Activated CD8-positive, alpha-beta memory T cell treated with anti-CD3 and anti-CD28 coated beads, Interleukin-2, amount 50 U/mL, for 1 hour (primary cell): ENCODE results near the gene HSD17B2.
"Not testable (repeated sequence)": the region's sequence is repeated elsewhere in the genome, so short reads cannot be mapped to it uniquely, and the experiment has no call there.

ENCODE experiments used
- DNase-seq: peaks from one replicate; pipeline ENCODE4 v3.0.0-alpha.2; 2020; ENCODE audit errors: extremely low read depth

The HSD17B2 gene, protein sequence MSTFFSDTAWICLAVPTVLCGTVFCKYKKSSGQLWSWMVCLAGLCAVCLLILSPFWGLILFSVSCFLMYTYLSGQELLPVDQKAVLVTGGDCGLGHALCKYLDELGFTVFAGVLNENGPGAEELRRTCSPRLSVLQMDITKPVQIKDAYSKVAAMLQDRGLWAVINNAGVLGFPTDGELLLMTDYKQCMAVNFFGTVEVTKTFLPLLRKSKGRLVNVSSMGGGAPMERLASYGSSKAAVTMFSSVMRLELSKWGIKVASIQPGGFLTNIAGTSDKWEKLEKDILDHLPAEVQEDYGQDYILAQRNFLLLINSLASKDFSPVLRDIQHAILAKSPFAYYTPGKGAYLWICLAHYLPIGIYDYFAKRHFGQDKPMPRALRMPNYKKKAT

DNA sequence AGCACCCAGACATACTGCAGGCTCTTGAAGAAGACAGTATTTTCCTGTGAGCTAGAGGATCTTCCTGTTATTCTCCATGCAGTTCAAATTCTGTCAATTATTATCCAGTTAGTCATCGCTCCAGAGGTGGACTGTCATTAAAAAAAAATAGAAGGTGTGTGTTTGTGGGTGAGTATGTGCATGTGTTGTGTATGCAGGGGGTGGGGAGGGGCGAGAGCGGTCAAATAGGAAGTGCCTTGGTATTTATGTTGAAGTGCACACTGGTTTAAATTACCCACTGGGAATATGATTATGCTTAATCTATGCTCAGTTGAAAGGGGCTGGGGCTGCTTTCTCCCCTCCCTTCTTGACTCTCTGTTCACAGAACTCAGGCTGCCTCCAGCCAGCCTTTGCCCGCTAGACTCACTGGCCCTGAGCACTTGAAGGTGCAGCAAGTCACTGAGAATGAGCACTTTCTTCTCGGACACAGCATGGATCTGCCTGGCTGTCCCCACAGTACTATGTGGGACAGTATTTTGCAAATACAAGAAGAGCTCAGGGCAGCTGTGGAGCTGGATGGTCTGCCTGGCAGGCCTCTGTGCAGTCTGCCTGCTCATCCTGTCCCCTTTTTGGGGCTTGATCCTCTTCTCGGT, at the start of gene HSD17B2:
HSD17B2 (plus strand) TSS at position 273 of the 632 bp plus-strand sequence; CDS start at position 445, 172 bp downstream.
- DNase-seq, result no peak

DNA sequence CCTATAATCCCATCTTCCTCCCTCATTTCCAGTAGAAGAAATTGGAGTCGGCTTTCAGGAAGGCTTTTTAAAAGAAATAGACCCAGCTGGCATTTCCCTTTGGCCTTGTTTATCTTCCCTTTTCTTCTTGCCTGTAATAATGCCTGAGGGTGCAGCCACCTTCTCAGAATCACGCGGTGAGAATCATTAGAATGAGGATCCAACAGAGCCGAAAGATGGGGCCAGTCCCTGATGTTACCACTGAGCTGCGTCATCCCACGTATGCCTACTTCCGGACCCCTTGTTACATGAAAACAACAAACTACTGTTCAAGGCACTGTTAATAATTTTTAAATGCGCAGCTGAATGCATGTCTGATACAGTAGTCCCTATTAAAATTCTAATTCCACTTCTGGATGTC, 47.9 kb upstream of the HSD17B2 start:
- DNase-seq, result no peak

DNA sequence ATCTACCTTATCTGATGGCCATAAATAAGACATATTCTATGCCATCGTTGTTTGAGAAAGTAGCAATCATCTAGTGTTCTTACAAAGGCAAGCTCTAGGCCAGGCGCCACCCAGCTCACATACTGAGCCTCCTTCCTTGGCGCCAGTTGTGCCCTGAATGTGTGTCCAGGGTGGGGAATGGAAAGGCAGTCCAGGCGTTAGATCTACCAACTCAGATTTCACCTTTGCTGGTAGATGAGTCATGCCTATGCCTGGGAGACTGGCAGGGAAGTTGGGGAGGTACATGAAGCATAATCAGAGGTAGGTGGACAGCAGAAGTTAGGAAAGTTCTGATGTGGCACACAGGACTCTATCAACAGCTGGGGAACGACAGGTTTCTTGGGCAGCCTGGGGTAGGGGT, 47.3 kb upstream of the HSD17B2 start:
- DNase-seq, result no peak

DNA sequence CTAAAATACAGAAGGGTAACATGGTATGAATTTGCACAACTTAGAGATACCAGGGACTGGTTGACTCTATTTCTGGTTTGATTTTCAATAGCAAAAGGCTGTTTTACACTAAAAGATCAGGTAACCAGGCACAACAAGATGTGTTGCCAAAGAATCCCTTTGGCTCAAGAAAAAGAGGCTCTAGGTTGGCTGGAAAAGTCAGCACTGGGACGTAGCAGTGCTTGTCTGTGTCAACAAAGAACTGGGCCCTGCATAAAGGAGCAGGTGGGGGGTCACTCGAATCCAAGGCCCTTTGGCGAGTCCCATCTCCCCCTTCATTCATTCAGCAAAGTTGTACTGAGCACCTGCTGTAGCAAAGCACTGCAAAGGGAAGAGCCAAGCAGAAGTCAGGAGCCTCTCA, 42.2 kb upstream of the HSD17B2 start:
- DNase-seq, result no peak

DNA sequence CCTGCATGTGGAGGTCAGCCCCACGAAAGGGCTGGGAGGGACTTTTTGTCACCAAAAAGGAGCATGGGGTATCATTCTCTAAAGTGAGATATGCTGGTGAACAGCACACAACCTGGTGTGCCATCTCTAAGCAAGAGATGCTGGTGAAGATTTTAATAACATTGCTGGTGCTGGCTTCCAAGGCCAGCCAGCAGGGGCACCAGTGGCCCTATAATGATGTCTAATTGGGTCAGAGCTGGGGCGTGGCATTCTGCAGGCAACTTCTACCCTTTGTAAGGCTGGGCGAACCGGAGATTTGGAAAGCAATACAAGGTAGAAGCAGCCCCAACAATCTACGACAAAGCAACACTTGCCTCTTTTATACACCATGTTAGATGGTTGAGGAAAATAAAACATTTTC, 40.6 kb upstream of the HSD17B2 start:
- no peak for DNase-seq

DNA sequence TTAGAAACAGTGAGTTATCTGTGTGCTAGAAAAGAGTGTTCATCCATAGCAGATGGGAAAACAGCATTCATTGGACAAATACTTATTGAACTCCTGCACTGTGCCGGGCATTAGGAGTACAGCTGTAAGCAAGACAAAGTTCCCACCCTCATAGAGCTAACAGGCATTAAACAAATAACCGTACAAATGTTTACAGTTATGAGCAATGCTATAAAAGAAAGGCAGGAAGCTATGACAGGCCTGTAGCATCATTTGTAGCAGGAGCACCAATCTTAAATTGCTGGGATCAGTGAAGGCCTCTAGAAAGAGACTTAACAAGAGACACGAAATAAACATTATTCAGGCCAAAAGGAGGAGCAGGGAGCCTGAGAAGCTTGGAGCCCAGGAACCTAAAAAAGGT, 39.4 kb upstream of the HSD17B2 start:
- DNase-seq, result no peak

DNA sequence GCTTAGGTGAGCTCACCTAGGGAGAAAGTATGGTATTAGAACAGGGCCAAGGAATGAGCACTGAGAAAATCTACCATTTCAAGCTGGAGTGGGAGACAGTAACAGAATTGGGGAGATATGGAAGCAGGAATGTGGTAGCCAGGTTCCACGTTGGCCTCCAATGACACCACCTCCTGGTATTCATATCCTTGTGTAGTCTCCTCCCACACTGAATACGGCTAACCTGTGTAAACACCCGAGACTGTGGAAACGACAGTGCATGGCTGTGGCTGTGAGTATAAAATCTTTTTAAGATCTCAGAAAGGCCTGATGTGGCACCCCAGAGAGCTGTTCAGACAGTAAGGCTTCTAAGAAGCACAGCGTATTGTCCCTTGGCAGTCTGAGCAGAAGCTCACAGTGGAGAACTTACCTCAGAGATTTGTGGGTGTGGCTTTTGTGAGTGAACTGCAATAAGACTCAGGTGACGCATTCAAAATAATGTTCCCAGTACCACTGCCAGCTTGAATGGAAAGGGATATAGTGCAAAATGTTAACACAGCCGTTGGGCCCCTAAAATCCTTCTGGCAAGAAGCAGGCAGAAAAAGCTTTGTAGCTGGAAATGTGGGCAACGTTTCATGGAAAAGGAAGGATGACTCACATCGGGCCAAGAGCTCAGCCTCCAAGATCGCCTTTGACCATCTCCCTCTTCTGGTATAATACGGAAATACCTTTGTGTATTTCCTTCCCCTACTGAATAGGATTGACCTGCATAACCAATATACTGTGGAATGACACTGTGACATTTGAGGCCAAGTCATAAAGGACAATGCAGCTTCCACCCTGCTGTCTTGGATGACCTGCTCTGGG, 38.2 kb upstream of the HSD17B2 start:
- no peak for DNase-seq

DNA sequence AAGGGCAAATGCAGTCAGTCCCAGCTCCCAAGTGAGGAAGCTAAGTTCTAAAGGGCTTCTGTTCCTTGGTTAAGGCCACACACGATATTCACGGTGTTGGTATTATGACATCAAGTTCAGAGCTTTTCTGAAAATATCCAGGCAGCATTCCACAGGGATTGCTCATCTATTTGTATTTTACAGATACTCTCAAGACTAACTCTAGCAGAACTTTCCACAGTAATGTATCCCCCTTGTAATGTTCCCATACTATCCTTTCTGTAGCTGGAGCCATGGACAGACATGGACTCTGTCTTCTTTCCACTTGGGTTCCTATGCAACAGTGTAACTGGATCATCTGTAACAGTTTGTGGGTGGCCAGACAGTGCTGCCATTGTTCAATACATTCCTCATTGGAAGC, 37.3 kb upstream of the HSD17B2 start:
- no peak for DNase-seq

DNA sequence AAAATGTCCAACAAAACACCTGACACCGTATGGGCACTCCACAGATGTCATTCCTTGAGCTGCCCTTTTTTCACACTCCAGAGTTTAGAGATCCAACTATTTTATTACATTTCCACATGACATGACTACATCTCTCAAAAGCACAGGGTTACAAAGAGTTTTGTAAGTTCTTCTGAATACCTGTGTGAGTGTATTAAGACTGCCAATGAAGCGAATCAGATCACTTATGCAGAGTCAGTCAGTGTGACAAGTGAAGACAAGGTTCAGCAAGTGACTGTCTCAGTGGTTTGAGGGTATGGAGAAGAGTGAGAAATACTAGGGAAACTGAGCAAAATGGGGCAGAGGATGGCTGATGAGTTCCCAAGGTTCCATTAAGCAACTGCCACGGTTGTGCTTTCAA, 32.2 kb upstream of the HSD17B2 start:
- no peak for DNase-seq

DNA sequence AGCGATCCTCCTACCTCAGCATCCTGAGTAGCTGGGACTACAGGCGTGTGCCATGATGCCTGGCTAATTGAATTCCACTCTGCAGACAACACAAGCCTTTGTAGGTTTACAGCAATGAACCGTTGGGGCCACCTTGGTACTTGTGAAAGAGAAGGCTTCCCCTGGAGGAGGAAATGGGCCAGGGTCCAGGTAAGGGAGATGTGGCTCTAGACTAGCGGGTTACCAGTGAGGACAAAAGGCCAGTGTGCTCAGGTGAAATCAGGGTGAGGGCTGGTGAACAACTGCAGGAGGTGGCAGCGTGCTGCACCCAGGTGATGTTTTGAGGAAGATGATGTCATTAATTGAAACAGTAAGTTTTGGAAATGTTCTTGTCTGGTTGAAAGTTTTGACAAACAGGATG, 30.5 kb upstream of the HSD17B2 start:
- no peak for DNase-seq

DNA sequence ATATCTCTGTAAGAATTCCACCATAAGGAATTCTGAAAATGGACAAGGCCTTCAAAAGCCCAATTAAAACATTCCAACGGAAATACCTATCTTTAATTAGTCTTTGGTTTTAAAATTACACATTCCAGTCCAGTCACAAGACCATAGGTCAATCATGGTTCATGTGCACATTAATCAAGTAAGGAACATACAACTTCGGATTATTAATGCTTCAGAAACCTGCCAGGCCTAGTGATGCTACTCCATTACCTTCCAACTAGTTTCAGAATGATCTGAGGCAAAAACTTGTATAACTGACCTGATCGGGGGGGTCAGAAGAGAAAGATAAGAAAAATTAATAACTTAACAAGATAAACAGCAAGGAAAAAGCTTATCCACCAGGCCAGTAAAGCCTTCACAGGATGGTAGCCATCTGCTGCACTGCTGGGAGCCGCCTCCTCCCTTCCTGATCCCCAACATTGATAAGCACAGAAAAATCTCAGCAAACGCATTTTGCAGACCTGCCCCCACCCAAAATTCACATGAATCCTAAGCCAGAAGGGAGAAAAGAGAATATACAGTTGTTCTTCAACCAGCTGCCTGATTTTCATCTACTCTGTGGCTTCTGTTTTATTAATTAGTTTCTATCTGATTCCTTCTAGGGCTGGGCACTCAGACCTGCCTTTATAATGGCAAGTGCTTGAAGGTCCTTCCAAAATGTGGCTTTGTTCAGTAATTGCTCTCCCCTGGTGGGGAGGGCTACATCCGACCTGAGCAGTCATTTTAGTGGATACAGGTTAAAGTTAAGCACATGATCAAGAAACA, 29.8 kb upstream of the HSD17B2 start:
- DNase-seq, result no peak

DNA sequence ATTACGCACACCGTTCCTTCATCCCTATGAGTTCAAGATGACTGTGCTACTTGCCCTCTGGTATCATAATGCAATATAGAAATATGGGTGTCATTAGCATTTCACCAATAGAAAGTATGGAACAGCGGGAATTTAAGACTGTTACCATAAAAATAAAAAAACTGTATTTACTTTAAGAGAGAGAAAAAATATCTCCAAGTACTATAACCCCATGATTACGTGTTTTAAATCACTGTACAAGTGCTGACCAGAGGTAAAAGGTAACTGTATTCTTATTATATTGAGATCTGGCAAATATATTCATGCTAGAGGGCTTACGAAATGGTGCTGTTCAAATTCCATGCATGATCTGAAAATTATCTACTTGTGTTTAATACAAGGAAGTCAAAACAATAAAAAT, 29.0 kb upstream of the HSD17B2 start:
- no peak for DNase-seq

DNA sequence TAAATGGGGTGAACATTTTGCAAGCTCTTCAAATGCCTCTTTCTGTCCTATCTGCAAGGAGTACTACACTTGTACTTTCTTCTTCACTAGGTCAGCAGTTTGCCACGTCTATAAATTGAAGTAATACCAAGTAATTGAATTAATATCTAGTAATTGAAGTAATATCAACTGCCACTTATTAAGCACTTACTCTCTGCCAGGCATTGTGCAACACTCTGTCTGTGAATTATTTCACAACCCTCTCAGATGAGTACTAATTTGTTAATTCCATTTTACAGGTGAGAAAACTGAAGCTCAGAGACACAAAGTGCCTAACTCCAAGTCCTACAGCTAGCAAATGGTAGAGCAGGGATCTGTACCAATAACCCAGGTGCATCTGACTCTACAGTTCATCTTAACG, 27.9 kb upstream of the HSD17B2 start:
- no peak for DNase-seq

DNA sequence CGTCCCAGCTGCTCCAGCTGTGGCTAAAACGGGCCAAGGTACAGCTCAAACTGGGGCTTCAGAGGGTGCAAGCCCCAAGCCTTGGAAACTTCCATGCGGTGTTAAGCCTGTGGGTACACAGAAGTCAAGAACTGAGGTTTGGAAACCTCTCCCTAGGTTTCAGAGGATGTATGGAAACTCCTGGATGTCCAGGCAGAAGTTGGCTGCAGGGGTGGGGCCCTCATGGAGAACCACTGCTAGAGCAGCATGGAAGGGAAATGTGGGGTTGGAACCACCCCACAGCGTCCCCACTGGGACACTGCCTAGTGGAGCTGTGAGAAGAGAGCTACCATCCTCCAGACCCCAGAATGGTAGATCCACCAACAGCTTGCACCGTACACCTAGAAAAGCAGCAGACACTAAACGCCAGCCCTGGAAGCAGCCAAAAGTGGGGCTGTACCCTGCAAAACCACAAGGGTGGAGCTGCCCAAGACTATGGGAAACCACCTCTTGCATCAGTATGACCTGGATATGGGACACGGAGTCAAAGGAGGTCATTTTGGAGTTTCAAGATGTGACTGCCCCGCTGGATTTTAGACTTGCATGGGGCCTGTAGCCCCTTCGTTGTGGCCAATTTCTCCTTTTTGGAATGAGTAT, 26.0 kb upstream of the HSD17B2 start:
- DNase-seq, result no peak

DNA sequence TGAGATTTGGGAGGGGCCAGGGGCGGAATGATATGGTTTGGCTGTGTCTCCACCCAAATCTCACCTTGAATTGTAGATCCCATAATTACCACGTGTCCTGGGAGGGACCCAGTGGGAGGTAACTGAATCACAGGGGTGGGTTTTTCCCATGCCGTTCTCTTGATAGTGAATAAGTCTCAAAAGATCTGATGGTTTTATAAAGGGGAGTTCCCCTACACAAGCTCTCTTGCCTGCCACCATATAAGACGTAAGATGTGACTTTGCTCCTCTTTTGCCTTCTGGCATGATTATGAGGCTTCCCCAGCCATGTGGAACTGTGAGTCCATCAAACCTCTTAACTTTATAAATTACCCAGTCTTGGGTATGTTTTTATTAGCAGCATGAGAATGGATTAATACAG, 25.3 kb upstream of the HSD17B2 start:
- not testable (repeated sequence) for DNase-seq

DNA sequence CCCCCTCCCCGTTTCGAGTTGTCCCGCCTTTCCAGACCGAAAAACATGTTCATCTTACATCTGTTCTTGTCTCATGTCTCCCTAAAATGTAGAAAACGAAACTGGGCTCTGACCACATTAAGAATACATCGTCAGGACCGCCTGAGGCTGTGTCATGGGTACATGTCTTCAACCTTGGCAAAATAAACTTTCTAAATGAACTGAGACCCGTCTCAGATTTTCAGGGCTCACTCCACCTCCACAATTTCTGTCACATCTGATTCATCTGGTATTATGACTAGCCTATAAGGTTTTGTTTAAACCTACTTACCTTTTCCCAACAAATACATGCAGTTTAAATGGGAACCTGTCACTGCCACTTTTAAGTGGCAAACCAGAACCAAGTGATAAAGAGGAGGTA, 24.4 kb upstream of the HSD17B2 start:
- no peak for DNase-seq

DNA sequence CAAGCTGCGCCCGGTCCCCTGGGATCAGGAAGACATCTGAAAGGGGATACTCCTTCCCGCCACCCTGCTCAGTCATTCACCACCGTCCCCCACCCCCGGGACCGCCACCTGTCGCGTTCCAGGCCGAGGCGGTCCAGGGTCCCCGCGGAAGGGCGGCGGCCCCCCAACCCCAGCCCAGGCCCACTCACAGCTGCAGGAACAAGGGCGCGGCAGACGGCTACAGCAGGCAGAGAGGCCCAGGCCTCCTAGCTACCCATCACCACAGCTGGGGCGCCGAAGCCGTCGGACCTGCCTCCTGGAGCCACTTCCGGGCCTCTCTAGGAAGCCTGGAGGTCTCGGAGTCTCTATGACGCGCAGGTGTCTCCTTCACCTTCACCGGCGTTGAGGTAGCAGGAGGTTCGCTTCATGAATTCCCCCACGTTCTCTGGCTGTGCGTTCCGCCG, 23.8 kb upstream of the HSD17B2 start, which contains the start of gene SDR42E1:
SDR42E1 (minus strand) TSS at position 272 of the 443 bp plus-strand sequence. CDS start 10,612 bp downstream, outside the sequence.
- peak; percentile 25 for DNase-seq

DNA sequence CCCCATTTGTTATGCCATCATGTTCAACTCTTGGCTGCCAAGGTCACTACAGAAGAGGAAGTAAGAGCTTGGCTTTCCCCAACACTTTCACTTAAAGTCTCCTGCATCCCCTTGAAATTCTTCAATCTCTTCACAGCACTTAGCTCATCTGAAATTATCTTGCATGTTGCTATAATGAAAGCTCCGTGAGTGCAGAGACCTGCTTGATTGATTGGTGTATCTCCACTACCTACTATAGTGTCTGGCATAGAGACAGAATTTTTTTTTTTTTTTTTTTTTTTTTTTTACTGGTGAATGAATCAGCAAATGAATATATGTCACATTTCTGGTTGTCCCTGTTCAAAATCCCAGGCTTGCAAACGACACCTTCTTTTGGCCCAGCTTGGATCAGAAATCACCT, 21.9 kb upstream of the HSD17B2 start:
- DNase-seq, result no peak

DNA sequence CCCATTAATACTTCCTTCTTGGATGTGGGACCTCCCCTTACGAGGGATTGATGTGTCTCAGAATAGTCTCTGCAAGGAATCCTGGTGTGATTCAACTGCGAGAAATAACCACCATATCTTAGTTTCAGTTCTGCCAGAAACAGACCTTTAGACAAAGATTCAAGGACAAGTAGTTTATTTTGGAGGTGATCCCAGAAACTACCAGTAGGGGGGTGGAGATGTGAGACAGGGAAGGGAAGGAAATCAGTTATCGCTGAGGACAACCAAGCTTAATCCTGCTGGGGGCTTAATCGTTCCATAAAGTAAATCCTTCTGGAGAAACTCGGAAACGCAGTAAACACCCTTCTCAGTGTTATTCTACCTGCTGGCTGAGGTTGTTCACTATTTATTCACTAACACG, 18.8 kb upstream of the HSD17B2 start:
- DNase-seq, result no peak

DNA sequence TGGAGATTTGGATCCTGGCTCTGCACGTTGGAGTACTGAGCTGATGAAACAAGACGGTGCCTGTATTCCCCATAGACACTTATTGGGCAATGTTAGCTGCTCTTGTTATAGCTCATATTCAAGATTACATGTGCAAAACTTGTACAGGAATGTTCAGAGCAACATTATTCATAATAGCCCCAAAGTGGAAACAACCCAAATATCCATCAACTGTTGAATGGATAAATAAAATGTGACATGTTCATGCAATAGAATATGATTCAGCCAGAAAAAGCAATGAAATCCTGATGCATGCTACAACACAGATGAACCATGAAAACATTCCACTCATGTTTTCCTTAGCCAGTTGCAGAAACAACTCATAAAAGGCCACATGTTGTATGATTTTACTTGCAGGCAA, 18.1 kb upstream of the HSD17B2 start:
- DNase-seq, result no peak

DNA sequence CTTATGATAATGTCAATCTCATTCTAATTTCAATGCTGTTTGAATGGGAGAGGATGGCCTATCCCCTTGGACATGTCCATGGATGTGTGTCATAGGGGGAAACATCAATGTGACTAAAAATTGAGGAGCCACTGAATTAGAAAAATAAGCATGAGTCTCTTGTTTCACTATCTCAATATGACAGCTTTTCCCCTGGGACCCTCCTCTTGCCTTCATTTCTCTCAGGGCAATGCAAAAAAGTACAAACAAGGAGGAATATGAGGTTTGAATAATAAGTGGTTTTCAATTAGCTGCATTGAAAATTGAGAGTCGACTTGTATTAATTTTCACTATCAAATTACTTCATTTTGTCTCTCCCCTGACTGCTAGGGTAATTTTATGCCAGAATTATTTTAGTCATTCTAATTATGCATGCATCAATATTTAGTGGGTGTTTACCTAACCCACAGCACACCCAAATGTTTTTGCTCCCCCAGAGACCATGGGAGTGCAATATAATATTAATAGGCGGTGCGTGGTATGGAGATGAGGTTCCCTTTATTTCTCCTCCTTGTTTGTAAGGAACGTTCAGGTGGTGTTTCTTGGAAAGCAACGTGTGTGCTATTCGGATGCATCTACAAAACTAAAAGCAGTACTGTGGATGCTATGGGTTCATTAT, 17.0 kb upstream of the HSD17B2 start:
- no peak for DNase-seq
